ENCODE data around the gene STXBP5L.

GRCh38 chr3:121274411-121274810, 366.4 kb downstream of the STXBP5L start:
- TF ChIP-seq CTCF (IDR thresholded peaks at IDR 0.05) (no peak), POLR2A (IDR thresholded peaks at IDR 0.05) (no peak), EP300 (IDR thresholded peaks at IDR 0.05) (no peak)
